ENCODE results near the gene ZSCAN22.

- TF ChIP-seq CTCF (IDR thresholded peaks at IDR 0.05) (no peak), EZH2 (IDR thresholded peaks at IDR 0.05) (no peak)
Observed at GRCh38 chr19:58315580-58315979, 11.2 kb upstream of the ZSCAN22 start.
